GM12878 (cell line): ENCODE measurements around the gene POLN.

ENCODE experiments used
- CEBPB ChIP-seq, 2 experiments: fragments of 150-350 bp in 1 of 2; IDR thresholded peaks; 2 replicates each; pipeline ENCODE4 v1.6.1; 2012 to 2014; ENCODE audit warnings: low read depth in 2 of 2, low read length in 2 of 2, borderline replicate concordance in 1 of 2, inconsistent platforms in 1 of 2
- CEBPZ ChIP-seq: fragments of 150-350 bp; IDR thresholded peaks from 2 replicates; pipeline ENCODE4 v1.6.1; 2016; ENCODE audit warnings: low read depth, low read length
- CTCF ChIP-seq, 3 experiments: IDR thresholded peaks in 2 of 3; conservative IDR thresholded peaks in 1 of 3; 2 replicates each; pipeline ENCODE4 v1.5.1; 2011; ENCODE audit warnings: low read depth in 3 of 3, low read length in 3 of 3, mild to moderate bottlenecking in 3 of 3, control low read depth in 2 of 3, moderate library complexity in 2 of 3, inconsistent platforms in 1 of 3, mixed read lengths in 1 of 3; ENCODE audit not compliant: control insufficient read depth in 2 of 3, insufficient read depth in 1 of 3; ENCODE audit errors: extremely low read depth in 1 of 3
- DPF2 ChIP-seq: fragments of 450-650 bp; IDR thresholded peaks from 2 replicates; pipeline ENCODE4 v1.6.1; 2017; ENCODE audit warnings: mild to moderate bottlenecking
- EZH2 ChIP-seq: IDR thresholded peaks from 2 replicates; pipeline ENCODE4 v1.6.1; 2012; ENCODE audit warnings: low read depth, mild to moderate bottlenecking, control low read depth, inconsistent platforms, low read length, borderline replicate concordance; ENCODE audit not compliant: control insufficient read depth
- FOXM1 ChIP-seq: IDR thresholded peaks from 2 replicates; pipeline ENCODE4 v1.6.1; 2012; ENCODE audit warnings: low read depth, mild to moderate bottlenecking, inconsistent platforms, low read length, moderate library complexity
- HDAC2 ChIP-seq: fragments of 200-600 bp; sonication (generic); IDR thresholded peaks from 2 replicates; pipeline ENCODE4 v1.6.1; 2017
- POLR2A ChIP-seq: IDR thresholded peaks from 2 replicates; pipeline ENCODE4 v1.6.1; 2011; ENCODE audit warnings: low read depth, mild to moderate bottlenecking, low read length
- PRDM15 ChIP-seq: fragments of 450-650 bp; formaldehyde crosslinking; IDR thresholded peaks from 2 replicates; pipeline ENCODE4 v1.4.0; 2020; ENCODE audit warnings: mild to moderate bottlenecking, moderate library complexity
- RFX5 ChIP-seq: IDR thresholded peaks from 2 replicates; pipeline ENCODE4 v1.6.1; 2011; ENCODE audit warnings: low read depth, low read length, improper control_type of control experiment
- SP1 ChIP-seq: IDR thresholded peaks from one replicate; pipeline ENCODE4 v1.6.1; 2011; ENCODE audit warnings: low read depth, low read length
- TCF7 ChIP-seq: IDR thresholded peaks from 2 replicates; pipeline ENCODE4 v1.6.1; 2014; ENCODE audit warnings: antibody characterized with exemption, borderline replicate concordance
- YBX1 ChIP-seq: fragments of 450-650 bp; IDR thresholded peaks from 2 replicates; pipeline ENCODE4 v1.6.1; 2016; ENCODE audit warnings: antibody characterized with exemption

GRCh38 chr4:2177443-2178093, 64.4 kb downstream of the POLN start:
- TF ChIP-seq SP1 (no peak), CTCF (IDR thresholded peaks at IDR 0.05 in 2 of 3, conservative IDR thresholded peaks at IDR 0.05 in 1 of 3; ENCODE audit: control insufficient read depth in 2 of 3, extremely low read depth in 1 of 3, insufficient read depth in 1 of 3, low read depth in 3 of 3, low read length in 3 of 3) (no peak; a peak in 1 of 6 replicates), YBX1 (no peak), HDAC2 (no peak), CEBPB (IDR thresholded peaks at IDR 0.05; ENCODE audit: borderline replicate concordance in 1 of 2, low read depth in 2 of 2, low read length in 2 of 2) (no peak), FOXM1 (no peak), PRDM15 (no peak), DPF2 (no peak), TCF7 (no peak), CEBPZ (no peak), EZH2 (no peak), POLR2A (no peak), RFX5 (no peak)
